ENCODE results near the gene ESR1.

GRCh38 chr6:152057832-152058498 is 250.5 kb downstream of the ESR1 start:
- TF ChIP-seq ESRRG (CRISPR knock-in tag; IDR thresholded peaks at IDR 0.05) = no peak
- no peak for TF ChIP-seq ZFP3 (CRISPR knock-in tag; IDR thresholded peaks at IDR 0.05)
- TF ChIP-seq ZFP30 (CRISPR knock-in tag; IDR thresholded peaks at IDR 0.05) = no peak
- no peak for TF ChIP-seq TCF4 (CRISPR knock-in tag; IDR thresholded peaks at IDR 0.05; ENCODE audit: borderline replicate concordance)
- no peak for TF ChIP-seq ARNTL (CRISPR knock-in tag; IDR thresholded peaks at IDR 0.05; ENCODE audit: borderline replicate concordance, low read depth)
- no peak for TF ChIP-seq PATZ1 (CRISPR knock-in tag; IDR thresholded peaks at IDR 0.05; ENCODE audit: borderline replicate concordance)
- TF ChIP-seq POU6F1 (CRISPR knock-in tag; IDR thresholded peaks at IDR 0.05; ENCODE audit: borderline replicate concordance, low read depth) = no peak
- no peak for TF ChIP-seq CSDC2 (CRISPR knock-in tag; IDR thresholded peaks at IDR 0.05)
- TF ChIP-seq OSR1 (CRISPR knock-in tag; IDR thresholded peaks at IDR 0.05) = no peak
- no peak for TF ChIP-seq PPARA (CRISPR knock-in tag; IDR thresholded peaks at IDR 0.05; ENCODE audit: borderline replicate concordance)
- no peak for TF ChIP-seq ISL1 (CRISPR knock-in tag; IDR thresholded peaks at IDR 0.05)
